ENCODE measurements around the gene SGSM1. TPM values are rescaled to one million over a fixed set of nuclear protein-coding genes. Genes with fewer than 3 reads are reported as not detected.

SGSM1 gene
- total and polyA plus RNA-seq, 2 of the 4 experiments (the other 2 are of a cell fraction), result not detected

GRCh38 chr22:24859587-24859986 lies 53.6 kb downstream of the SGSM1 start:
- no peak overlapping the region for H3K27ac ChIP-seq (ENCODE audit: insufficient read depth, low read length)
- no peak overlapping the region for H2BK20ac ChIP-seq (ENCODE audit: low read depth, low read length)
- H3K18ac ChIP-seq (ENCODE audit: low read depth, low read length), result no peak overlapping the region
- H3K4me3 ChIP-seq (ENCODE audit: insufficient read depth, low read depth, low read length), result no peak overlapping the region
- H2AK9ac ChIP-seq (replicated peaks; ENCODE audit: low read depth, low read length, poor library complexity), result no peak overlapping the region
- dilution Hi-C loops (cut with HindIII; ENCODE audit: low sequenced_read_pairs, unreplicated experiment), result no loop called here
- intact Hi-C loops (cut with micrococcal nuclease), result no loop called here
- TF ChIP-seq BHLHE40 (IDR thresholded peaks at IDR 0.05; ENCODE audit: low read depth, low read length), result no peak
- TF ChIP-seq CHD1 (IDR thresholded peaks at IDR 0.05; ENCODE audit: low read depth, low read length), result no peak
- no peak for TF ChIP-seq RAD21 (IDR thresholded peaks at IDR 0.05; ENCODE audit: low read length)
- POLR2A ChIA-PET (ENCODE audit: unreplicated experiment), result no interaction called here
- H4K5ac ChIP-seq (ENCODE audit: low read depth, low read length), result no peak overlapping the region
- no peak overlapping the region for H4K91ac ChIP-seq (ENCODE audit: insufficient read depth, low read depth, low read length)
- H2BK5ac ChIP-seq (ENCODE audit: low read depth, low read length, poor library complexity, severe bottlenecking), result no peak overlapping the region
- no peaks in the 10 kb centered on the region for H3K27me3 ChIP-seq (ENCODE audit: control insufficient read depth, insufficient read depth, low read length)
- H2AFZ ChIP-seq (replicated peaks; ENCODE audit: low read length, poor library complexity), result no peak overlapping the region
- H3K79me1 ChIP-seq (ENCODE audit: low read depth in 1 of 2, low read length in 2 of 2), result no peaks in the 10 kb centered on the region
- CTCF ChIA-PET, result interaction anchor here (0.6 kb wide), 1 partner anchor 91 kb away, joined by 3 read pairs; no protein-coding TSS in a partner anchor
- H3K4me1 ChIP-seq (ENCODE audit: control insufficient read depth, insufficient read depth, low read length), result no peaks in the 10 kb centered on the region
- H3K36me3 ChIP-seq (ENCODE audit: control insufficient read depth, insufficient read depth, low read length), result no peaks in the 10 kb centered on the region
- in situ Hi-C loops (cut with MboI; ENCODE audit: low sequenced_read_pairs), result no loop called here
- H2BK15ac ChIP-seq (ENCODE audit: low read depth, low read length), result no peak overlapping the region
- no peak overlapping the region for H3K4ac ChIP-seq (ENCODE audit: low read depth, low read length)
- no peak overlapping the region for H2AK5ac ChIP-seq (ENCODE audit: low read depth, low read length)
- no peaks in the 10 kb centered on the region for H4K20me1 ChIP-seq (ENCODE audit: insufficient read depth, low read length)
- no peak overlapping the region for H3K9ac ChIP-seq (ENCODE audit: low read depth, low read length)
- no peak for ATAC-seq (ENCODE audit: low read depth)
- H3K23ac ChIP-seq (ENCODE audit: low read depth, low read length), result no peak overlapping the region
- H3K4me2 ChIP-seq (ENCODE audit: low read depth, low read length), result no peak overlapping the region
- no peaks in the 10 kb centered on the region for H3K9me3 ChIP-seq (ENCODE audit: control insufficient read depth, insufficient read depth, low read length)
- BruUV-seq (replicated peaks), result no TSS peak
- H4K8ac ChIP-seq (ENCODE audit: low read depth in 2 of 2, low read length in 2 of 2), result no peak overlapping the region
- no peak overlapping the region for H3K14ac ChIP-seq (replicated peaks; ENCODE audit: low read depth, low read length)
- no peaks in the 10 kb centered on the region for H3K9me1 ChIP-seq (ENCODE audit: insufficient read depth, low read length)
- no peak for DNase-seq
- no CpG with 5 or more reads among the region's 9 CpGs for WGBS, 2 experiments (ENCODE audit: extremely low coverage in 2 of 2, insufficient read length in 1 of 2)
- H3K56ac ChIP-seq (ENCODE audit: extremely low read depth, insufficient read depth, low read length), result no peak overlapping the region
- no peak overlapping the region for H2BK120ac ChIP-seq (ENCODE audit: low read depth, low read length)

Data from IMR-90 (cell line).